Stimulated activated CD4-positive, alpha-beta T cell treated with anti-CD3 and anti-CD28 coated beads, Interleukin-12 subunit alpha, Interleukin-12 subunit beta, amount 100 ng/mL, for 24 hours (primary cell): ENCODE measurements around the gene DBH.

Source experiments
- DNase-seq, 2 experiments: peaks; one replicate each; pipeline ENCODE4 v3.0.0-alpha.2; 2020; ENCODE audit warnings: low read depth in 2 of 2

The DBH gene

GRCh38 chr9:133701981-133702797, 66.0 kb downstream of the DBH start:
- peak; percentile 45 to 67 for DNase-seq

GRCh38 chr9:133702798-133703590, 66.8 kb downstream of the DBH start:
- no peak for DNase-seq

- no peak for DNase-seq
Observed at GRCh38 chr9:133703591-133704399, 67.6 kb downstream of the DBH start.

GRCh38 chr9:133704711-133705181, 68.6 kb downstream of the DBH start:
- DNase-seq, result no peak

GRCh38 chr9:133705576-133705975, 69.4 kb downstream of the DBH start:
- no peak for DNase-seq

- DNase-seq, result no peak
Observed at GRCh38 chr9:133706307-133707050, 70.3 kb downstream of the DBH start.

- DNase-seq, result no peak
Observed at GRCh38 chr9:133707065-133707762, 71.1 kb downstream of the DBH start.

GRCh38 chr9:133707763-133708245, 71.6 kb downstream of the DBH start:
- DNase-seq, result no peak

GRCh38 chr9:133708246-133709014, 72.3 kb downstream of the DBH start:
- no peak for DNase-seq
